Neural crest cell (in vitro differentiated cells): ENCODE measurements around the gene LMX1B. TPM values are rescaled to one million over a fixed set of nuclear protein-coding genes. Genes with fewer than 3 reads are reported as not detected.

Experiments used
- DNase-seq: peaks from one replicate; pipeline ENCODE4 v3.0.0; 2021; ENCODE audit warnings: low read depth, mixed read lengths, low spot score
- H3K27ac Mint-ChIP-seq: one replicate; pipeline ENCODE4 v1.8.0; 2021; ENCODE audit warnings: mild to moderate bottlenecking, mixed read lengths; ENCODE audit not compliant: unreplicated experiment
- H3K27me3 Mint-ChIP-seq: 2 replicates; pipeline ENCODE4 v1.8.0; 2021; ENCODE audit warnings: low read depth, mild to moderate bottlenecking, mixed read lengths
- H3K36me3 Mint-ChIP-seq: 2 replicates; pipeline ENCODE4 v1.8.0; 2021; ENCODE audit warnings: low read depth, mild to moderate bottlenecking, mixed read lengths
- H3K4me1 Mint-ChIP-seq: 2 replicates; pipeline ENCODE4 v1.8.0; 2021; ENCODE audit warnings: mixed read lengths
- H3K4me3 Mint-ChIP-seq: one replicate; pipeline ENCODE4 v1.8.0; 2021; ENCODE audit warnings: mild to moderate bottlenecking, mixed read lengths
- H3K9me3 Mint-ChIP-seq: 2 replicates; pipeline ENCODE4 v1.8.0; 2021; ENCODE audit warnings: mixed read lengths
- CTCF ChIP-seq: fragments of 200-600 bp; sonication (generic); conservative IDR thresholded peaks from 2 replicates; pipeline ENCODE4 v1.5.0; 2021; ENCODE audit warnings: antibody characterized with exemption, mild to moderate bottlenecking
- total RNA-seq: library from RNA; stranded (reverse); gene quantifications from 2 replicates; pipeline ENCODE4 v1.2.1, GENCODE V29; 2021

The LMX1B gene
- total RNA-seq, 1 donor from 2014 or later, result 10.5 TPM

- H3K27ac Mint-ChIP-seq, result no peak overlapping the region
- H3K4me3 Mint-ChIP-seq, result no peak overlapping the region
- H3K9me3 Mint-ChIP-seq, result no peaks in the 10 kb centered on the region
- H3K4me1 Mint-ChIP-seq, result peaks cover 25% of the 10 kb centered on the region
- H3K36me3 Mint-ChIP-seq, result no peaks in the 10 kb centered on the region
- peaks cover 21% of the 10 kb centered on the region for H3K27me3 Mint-ChIP-seq
- no peak for DNase-seq
- no peak for TF ChIP-seq CTCF
These were observed 54.3 kb downstream of the LMX1B start for GRCh38 chr9:126668058-126668457.

DNA sequence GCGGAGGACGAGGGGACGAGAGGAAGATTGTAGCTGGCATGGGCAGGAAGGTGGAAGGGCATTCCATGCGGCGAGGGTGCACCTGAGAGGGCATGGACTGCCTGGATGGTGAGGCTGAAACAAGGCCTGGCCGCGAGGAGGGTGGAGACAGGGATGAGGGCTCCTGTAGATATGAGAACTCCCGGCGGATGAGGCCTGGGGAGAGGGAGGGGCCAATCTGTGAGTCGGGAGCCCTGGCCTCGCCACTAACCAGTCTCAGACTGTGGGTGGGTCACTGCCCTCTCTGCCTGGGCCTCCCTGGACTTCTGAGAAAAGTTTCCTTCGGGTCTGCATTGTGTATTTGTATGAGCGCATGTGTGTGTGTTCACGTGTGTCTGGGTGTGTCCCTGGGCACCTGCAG lies 55.4 kb downstream of the LMX1B start:
- DNase-seq, result no peak
- no peak overlapping the region for H3K27ac Mint-ChIP-seq
- no peak overlapping the region for H3K4me3 Mint-ChIP-seq
- H3K27me3 Mint-ChIP-seq, result peaks cover 29% of the 10 kb centered on the region
- H3K4me1 Mint-ChIP-seq, result peaks cover 28% of the 10 kb centered on the region
- no peak for TF ChIP-seq CTCF
- no peaks in the 10 kb centered on the region for H3K9me3 Mint-ChIP-seq
- H3K36me3 Mint-ChIP-seq, result no peaks in the 10 kb centered on the region

GRCh38 chr9:126670270-126670669 lies 56.5 kb downstream of the LMX1B start:
- Mint-ChIP-seq H3K4me3 (no peak overlapping the region), H3K4me1 (peaks cover 19% of the 10 kb centered on the region), H3K36me3 (no peaks in the 10 kb centered on the region), H3K27me3 (peaks cover 36% of the 10 kb centered on the region), H3K27ac (no peak overlapping the region), H3K9me3 (no peaks in the 10 kb centered on the region)
- TF ChIP-seq CTCF, result no peak
- DNase-seq, result no peak

GRCh38 chr9:126671381-126671831 lies 57.7 kb downstream of the LMX1B start:
- DNase-seq, result no peak
- Mint-ChIP-seq H3K36me3 (no peaks in the 10 kb centered on the region), H3K9me3 (no peaks in the 10 kb centered on the region), H3K27ac (no peak overlapping the region), H3K27me3 (peaks cover 39% of the 10 kb centered on the region), H3K4me1 (peaks cover 18% of the 10 kb centered on the region), H3K4me3 (no peak overlapping the region)
- TF ChIP-seq CTCF, result no peak

- peaks cover 22% of the 10 kb centered on the region for H3K4me1 Mint-ChIP-seq
- H3K27me3 Mint-ChIP-seq, result peaks cover 42% of the 10 kb centered on the region
- TF ChIP-seq CTCF, result no peak
- no peaks in the 10 kb centered on the region for H3K36me3 Mint-ChIP-seq
- no peak overlapping the region for H3K27ac Mint-ChIP-seq
- H3K9me3 Mint-ChIP-seq, result no peaks in the 10 kb centered on the region
- H3K4me3 Mint-ChIP-seq, result no peak overlapping the region
- no peak for DNase-seq
These were observed 58.3 kb downstream of the LMX1B start for GRCh38 chr9:126671983-126672382.
